Peyer's patch (tissue), 4 donors: ENCODE data around the gene DARS1. TPM values are rescaled to one million over a fixed set of nuclear protein-coding genes. Genes with fewer than 3 reads are reported as not detected.
A peak's percentile ranks its signal among the peaks of the same experiment; 100 is the strongest.

Experiments
- DNase-seq, 3 donors: peaks; one replicate each; pipeline ENCODE4 v3.0.0-alpha.2; 2017 to 2019
- H3K27ac ChIP-seq, 4 donors: fragments of 200-600 bp; sonication (generic); one replicate each; pipeline ENCODE4 v1.5.1; 2016 to 2019
- H3K27me3 ChIP-seq, 2 donors: fragments of 200-600 bp; sonication (generic); one replicate each; pipeline ENCODE4 v1.5.1; 2019
- H3K36me3 ChIP-seq, 3 donors: fragments of 200-600 bp; sonication (generic); one replicate each; pipeline ENCODE4 v1.5.1; 2016 to 2019
- H3K4me1 ChIP-seq, 4 donors: fragments of 200-600 bp; sonication (generic); one replicate each; pipeline ENCODE4 v1.5.1; 2016 to 2019
- H3K4me3 ChIP-seq, 4 donors: fragments of 200-600 bp; sonication (generic); 1 replicate in 3 of 4; 2 replicates in 1 of 4; pipeline ENCODE4 v1.5.1; 2016 to 2019; ENCODE audit warnings: mild to moderate bottlenecking in 1 of 4
- H3K9me3 ChIP-seq, 4 donors: fragments of 200-600 bp; sonication (generic); one replicate each; pipeline ENCODE4 v1.5.1; 2016 to 2019; ENCODE audit warnings: mild to moderate bottlenecking in 1 of 4
- CTCF ChIP-seq, 6 experiments: fragments of 450-650 bp in 4 of 6; fragments of 200-600 bp in 2 of 6; sonication (generic) in 1 of 6; IDR thresholded peaks; one replicate each; pipeline ENCODE4 v1.5.1; 2017 to 2019; ENCODE audit warnings: antibody characterized with exemption in 6 of 6, mild to moderate bottlenecking in 3 of 6, moderate library complexity in 1 of 6
- POLR2A ChIP-seq, 2 donors: fragments of 450-650 bp; IDR thresholded peaks; one replicate each; pipeline ENCODE4 v1.5.1; 2017; ENCODE audit warnings: antibody characterized with exemption in 2 of 2, mild to moderate bottlenecking in 2 of 2, moderate library complexity in 2 of 2
- total RNA-seq, 4 donors: library from RNA; depleted of rRNA; stranded (reverse); fragments of >200 nt; gene quantifications; one replicate each; pipeline ENCODE4 v1.1.0, GENCODE V29; 2016

Gene DARS1
- total RNA-seq, result 10 to 100 TPM; 27.5 to 75.9 (median 30.6) TPM

- H3K27ac ChIP-seq, result peak within 1 kb of the TSS; percentile 96 to 97 (median 97)
- TF ChIP-seq CTCF (IDR thresholded peaks at IDR 0.05), result no peak
- TF ChIP-seq POLR2A (IDR thresholded peaks at IDR 0.05), result peak; percentile 46 to 51
Measured at GRCh38 chr2:135985018-135985825, at the start of gene DARS1. TSS of gene DARS1 (minus strand) at chr2:135985626. CDS start at chr2:135985468, 158 bp downstream.

GRCh38 chr2:136034629-136035028 is 49.2 kb upstream of the DARS1 start:
- no peaks in the 10 kb centered on the region for H3K36me3 ChIP-seq
- H3K27ac ChIP-seq, result no peak overlapping the region
- TF ChIP-seq CTCF (IDR thresholded peaks at IDR 0.05) (no peak), POLR2A (IDR thresholded peaks at IDR 0.05) (no peak)
- no peaks in the 10 kb centered on the region for H3K4me1 ChIP-seq
- no peak overlapping the region for H3K4me3 ChIP-seq
- DNase-seq, result no peak
- H3K9me3 ChIP-seq, result no peaks in the 10 kb centered on the region
- no peaks in the 10 kb centered on the region for H3K27me3 ChIP-seq

More at GRCh38 chr2:135985018-135985825, at the start of gene DARS1:
- Histone ChIP-seq H3K36me3 (peaks cover 0 to 9% (median 0%) of the 10 kb centered on the region in 3 donors), H3K27me3 (no peaks in the 10 kb centered on the region), H3K9me3 (no peaks in the 10 kb centered on the region), H3K4me3 (peak within 1 kb of the TSS; percentile 83 to 99 (median 96)), H3K4me1 (no peaks in the 10 kb centered on the region)
- peak; percentile 85 to 95 (median 93) for DNase-seq

GRCh38 chr2:136032817-136033535 is 47.5 kb upstream of the DARS1 start:
- Histone ChIP-seq H3K9me3 (no peaks in the 10 kb centered on the region), H3K4me1 (no peaks in the 10 kb centered on the region), H3K27ac (no peak overlapping the region), H3K4me3 (no peak overlapping the region), H3K27me3 (no peaks in the 10 kb centered on the region), H3K36me3 (no peaks in the 10 kb centered on the region)
- no peak for DNase-seq
- TF ChIP-seq CTCF (IDR thresholded peaks at IDR 0.05) (no peak), POLR2A (IDR thresholded peaks at IDR 0.05) (no peak)

- TF ChIP-seq POLR2A (IDR thresholded peaks at IDR 0.05) (no peak), CTCF (IDR thresholded peaks at IDR 0.05) (no peak)
- Histone ChIP-seq H3K4me3 (no peak overlapping the region), H3K27ac (no peak overlapping the region)
Measured at GRCh38 chr2:136032192-136032591, 46.8 kb upstream of the DARS1 start.

GRCh38 chr2:136031711-136032110 is 46.3 kb upstream of the DARS1 start:
- no peak overlapping the region for H3K27ac ChIP-seq
- DNase-seq, result no peak
- no peaks in the 10 kb centered on the region for H3K9me3 ChIP-seq
- no peak overlapping the region for H3K4me3 ChIP-seq
- H3K27me3 ChIP-seq, result no peaks in the 10 kb centered on the region
- no peak for TF ChIP-seq CTCF (IDR thresholded peaks at IDR 0.05)
- TF ChIP-seq POLR2A (IDR thresholded peaks at IDR 0.05), result no peak
- no peaks in the 10 kb centered on the region for H3K4me1 ChIP-seq
- H3K36me3 ChIP-seq, result no peaks in the 10 kb centered on the region

More at GRCh38 chr2:136032192-136032591, 46.8 kb upstream of the DARS1 start:
- Histone ChIP-seq H3K36me3 (no peaks in the 10 kb centered on the region), H3K4me1 (no peaks in the 10 kb centered on the region), H3K9me3 (no peaks in the 10 kb centered on the region), H3K27me3 (no peaks in the 10 kb centered on the region)
- no peak for DNase-seq
